ENCODE measurements around the gene PABPC1L2B.
"Not testable (repeated sequence)": the region's sequence is repeated elsewhere in the genome, so short reads cannot be mapped to it uniquely, and the experiment has no call there.

The PABPC1L2B gene

DNA sequence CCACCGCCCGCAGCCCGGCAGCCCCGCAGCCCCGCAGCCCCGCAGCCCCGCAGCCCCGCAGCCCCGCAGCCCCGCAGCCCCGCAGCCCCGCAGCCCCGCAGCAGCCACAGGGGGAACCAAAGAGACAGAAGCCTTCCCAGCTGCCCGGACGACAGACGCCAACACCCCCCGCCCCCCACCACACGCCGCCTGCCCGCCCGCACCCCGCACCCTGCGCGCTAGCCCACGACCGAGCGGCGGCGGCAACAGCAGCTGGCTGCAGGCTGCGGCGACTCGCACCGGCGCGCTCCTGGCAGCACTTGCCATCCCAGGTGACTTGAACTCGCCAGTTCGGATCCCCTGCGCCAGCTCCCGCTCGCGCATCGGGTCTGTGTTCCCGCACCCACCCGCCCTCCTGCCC lies at the start of gene PABPC1L2B:
Gene PABPC1L2B, plus strand, starts transcription at position 207 of the 400 bp plus-strand sequence. CDS start 704 bp downstream, outside the sequence.
- DNase-seq (ENCODE audit: low read depth); H3K4me3 ChIP-seq (ENCODE audit: low read length): not testable (repeated sequence)

DNA sequence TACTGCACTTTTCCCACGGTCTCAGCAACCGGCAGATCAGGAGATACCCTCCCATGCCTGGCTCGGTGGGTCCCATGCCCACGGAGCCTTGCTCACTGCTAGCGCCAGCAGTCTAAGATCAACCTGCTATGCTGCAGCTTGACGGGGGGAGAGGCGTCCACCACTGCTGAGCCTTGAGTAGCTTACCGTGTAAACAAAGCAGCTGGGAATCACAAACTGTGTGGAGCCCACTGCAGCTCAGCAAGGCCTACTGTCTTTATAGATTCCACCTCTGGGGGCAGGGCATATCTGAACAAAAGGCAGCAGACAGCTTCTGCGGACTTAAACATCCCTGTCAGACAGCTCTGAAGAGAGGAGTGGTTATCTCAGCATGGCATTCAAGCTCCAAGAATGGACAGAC lies 42.8 kb upstream of the PABPC1L2B start:
- H3K4me3 ChIP-seq (ENCODE audit: low read length); DNase-seq (ENCODE audit: low read depth): not testable (repeated sequence)

DNA sequence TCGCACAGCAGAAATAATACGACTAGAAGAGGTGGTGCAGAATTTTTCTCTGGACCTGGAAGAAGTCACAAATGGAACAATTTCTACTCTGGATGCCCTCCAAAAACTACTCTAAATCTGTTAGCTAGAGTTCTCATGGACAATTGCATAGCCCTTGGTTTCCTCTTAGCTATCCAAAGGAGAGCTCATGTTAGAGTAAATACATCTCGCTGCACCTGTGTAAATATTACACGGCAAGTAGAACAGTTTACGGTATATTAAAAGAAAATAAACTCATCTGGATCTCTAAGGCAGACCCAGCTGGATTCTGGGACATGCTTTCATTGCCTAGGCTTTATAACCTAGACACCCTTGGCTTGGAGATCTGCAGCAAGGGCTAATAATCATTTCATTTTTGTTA lies 30.9 kb upstream of the PABPC1L2B start:
- DNase-seq (ENCODE audit: low read depth); H3K4me3 ChIP-seq (ENCODE audit: low read length): not testable (repeated sequence)

DNA sequence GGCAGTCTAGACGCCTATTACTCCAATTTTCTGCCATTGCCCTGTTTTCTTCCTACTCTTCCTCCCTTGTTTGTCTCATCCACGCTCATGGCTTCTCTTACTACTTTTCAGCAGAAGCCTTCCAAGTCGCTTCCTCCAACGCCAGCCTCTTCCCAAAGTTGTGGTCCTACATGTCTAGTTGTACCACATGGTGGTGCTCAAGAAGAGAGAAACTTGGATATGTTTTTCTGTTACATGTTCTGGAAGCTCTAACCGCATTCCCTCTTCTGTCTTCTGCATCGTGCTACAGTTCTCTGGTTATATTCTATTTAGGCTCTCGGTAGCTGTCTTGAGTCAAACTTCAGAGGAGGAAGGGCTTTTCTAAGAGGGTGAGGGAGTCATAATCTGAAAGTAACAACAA lies 27.9 kb upstream of the PABPC1L2B start:
- DNase-seq (ENCODE audit: low read depth); H3K4me3 ChIP-seq (ENCODE audit: low read length): not testable (repeated sequence)

DNA sequence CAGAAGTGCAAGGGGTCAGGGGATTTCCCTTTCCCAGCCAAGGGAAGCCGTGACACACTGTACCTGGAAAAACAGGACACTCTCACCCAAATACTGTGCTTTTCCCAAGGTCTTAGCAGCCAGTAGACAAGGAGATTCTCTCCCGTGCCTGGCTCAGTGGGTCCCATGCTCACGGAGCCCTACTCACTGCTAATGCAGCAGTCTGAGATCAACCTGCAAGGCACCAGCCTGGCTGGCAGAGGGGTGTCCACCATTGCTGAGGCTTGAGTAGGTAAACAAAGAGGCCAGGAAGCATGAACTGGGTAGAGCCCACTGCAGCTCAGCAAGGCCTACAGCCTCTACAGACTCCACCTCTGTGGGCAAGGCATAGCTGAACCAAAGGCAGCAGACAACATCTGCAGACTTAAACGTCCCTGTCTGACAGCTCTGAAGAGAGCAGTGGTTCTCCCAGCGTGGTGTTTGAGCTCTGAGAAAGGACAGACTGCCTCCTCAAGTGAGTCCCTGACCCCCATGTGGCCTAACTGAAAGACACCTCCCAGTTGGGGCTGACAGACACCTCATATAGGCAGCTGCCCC lies 21.8 kb upstream of the PABPC1L2B start:
- DNase-seq (ENCODE audit: low read depth); H3K4me3 ChIP-seq (ENCODE audit: low read length): not testable (repeated sequence)

DNA sequence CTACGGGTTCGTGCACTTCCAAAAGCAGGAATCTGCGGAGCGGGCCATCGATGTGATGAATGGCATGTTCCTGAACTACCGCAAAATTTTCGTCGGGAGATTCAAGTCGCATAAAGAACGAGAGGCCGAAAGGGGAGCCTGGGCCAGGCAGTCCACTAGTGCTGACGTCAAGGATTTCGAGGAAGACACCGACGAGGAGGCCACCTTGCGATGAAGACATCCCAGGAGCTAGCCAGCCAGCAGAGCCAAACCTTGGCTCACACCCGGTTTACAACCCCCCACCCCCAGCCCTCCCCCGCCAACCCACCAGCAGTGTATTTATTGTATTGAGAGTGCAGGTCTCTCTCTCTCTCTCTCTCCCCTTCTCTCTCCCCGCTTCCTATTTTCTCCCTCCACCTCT lies 1.3 kb downstream of the PABPC1L2B start:
- not testable (repeated sequence) for H3K4me3 ChIP-seq (ENCODE audit: low read length); DNase-seq (ENCODE audit: low read depth)

DNA sequence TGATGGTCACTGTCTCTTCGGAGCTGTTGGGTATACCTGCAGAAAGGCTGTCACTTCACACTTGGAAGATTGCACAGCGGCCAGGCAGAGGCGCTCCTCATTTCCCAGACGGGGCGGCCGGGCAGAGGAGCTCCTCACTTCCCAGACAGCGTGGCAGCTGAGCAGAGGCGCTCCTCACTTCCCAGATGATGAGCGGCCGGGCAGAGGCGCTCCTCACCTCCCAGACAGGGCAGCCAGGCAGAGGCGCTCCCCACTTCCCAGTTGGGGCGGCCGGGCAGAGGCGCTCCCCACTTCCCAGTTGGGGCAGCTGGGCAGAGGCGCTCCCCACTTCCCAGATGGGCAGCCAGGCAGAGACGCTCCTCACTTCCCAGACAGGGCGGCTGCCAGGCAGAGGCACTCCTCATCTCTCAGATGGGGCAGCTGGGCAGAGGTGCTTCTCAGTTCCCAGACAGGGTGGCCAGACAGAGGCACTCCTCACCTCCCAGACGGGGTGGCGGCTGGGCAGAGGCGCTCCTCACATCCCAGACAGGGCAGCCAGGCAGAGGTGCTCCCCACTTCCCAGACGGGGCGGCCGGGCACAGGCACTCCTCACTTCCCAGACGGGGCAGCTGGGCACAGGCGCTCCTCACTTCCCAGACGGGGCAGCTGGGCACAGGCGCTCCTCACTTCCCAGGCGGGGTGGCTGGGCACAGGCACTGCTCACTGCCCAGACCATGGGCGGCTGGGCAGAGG lies 18.8 kb downstream of the PABPC1L2B start:
- no peak for DNase-seq (ENCODE audit: low read depth)
- TF ChIP-seq, protein P1, sequence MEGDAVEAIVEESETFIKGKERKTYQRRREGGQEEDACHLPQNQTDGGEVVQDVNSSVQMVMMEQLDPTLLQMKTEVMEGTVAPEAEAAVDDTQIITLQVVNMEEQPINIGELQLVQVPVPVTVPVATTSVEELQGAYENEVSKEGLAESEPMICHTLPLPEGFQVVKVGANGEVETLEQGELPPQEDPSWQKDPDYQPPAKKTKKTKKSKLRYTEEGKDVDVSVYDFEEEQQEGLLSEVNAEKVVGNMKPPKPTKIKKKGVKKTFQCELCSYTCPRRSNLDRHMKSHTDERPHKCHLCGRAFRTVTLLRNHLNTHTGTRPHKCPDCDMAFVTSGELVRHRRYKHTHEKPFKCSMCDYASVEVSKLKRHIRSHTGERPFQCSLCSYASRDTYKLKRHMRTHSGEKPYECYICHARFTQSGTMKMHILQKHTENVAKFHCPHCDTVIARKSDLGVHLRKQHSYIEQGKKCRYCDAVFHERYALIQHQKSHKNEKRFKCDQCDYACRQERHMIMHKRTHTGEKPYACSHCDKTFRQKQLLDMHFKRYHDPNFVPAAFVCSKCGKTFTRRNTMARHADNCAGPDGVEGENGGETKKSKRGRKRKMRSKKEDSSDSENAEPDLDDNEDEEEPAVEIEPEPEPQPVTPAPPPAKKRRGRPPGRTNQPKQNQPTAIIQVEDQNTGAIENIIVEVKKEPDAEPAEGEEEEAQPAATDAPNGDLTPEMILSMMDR (IDR thresholded peaks at IDR 0.05; ENCODE audit: insufficient read depth, low read depth, low read length, missing control alignments) = no peak
- no peak overlapping the region for H3K4me3 ChIP-seq (ENCODE audit: low read length)

DNA sequence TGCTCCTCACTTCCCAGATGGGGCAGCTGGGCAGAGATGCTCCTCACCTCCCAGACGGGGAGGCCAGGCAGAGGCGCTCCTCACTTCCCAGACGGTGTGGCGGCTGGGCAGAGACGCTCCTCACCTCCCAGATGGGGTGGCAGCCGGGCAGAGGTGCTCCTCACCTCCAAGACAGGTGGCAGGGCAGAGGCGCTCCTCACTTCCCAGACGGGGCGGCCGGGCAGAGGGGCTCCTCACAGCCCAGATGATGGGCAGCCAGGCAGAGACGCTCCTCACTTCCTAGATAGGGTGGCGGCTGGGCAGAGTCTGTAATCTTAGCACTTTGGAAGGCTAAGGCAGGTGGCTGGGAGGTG lies 19.3 kb downstream of the PABPC1L2B start:
- not testable (repeated sequence) for DNase-seq (ENCODE audit: low read depth); H3K4me3 ChIP-seq (ENCODE audit: low read length)

DNA sequence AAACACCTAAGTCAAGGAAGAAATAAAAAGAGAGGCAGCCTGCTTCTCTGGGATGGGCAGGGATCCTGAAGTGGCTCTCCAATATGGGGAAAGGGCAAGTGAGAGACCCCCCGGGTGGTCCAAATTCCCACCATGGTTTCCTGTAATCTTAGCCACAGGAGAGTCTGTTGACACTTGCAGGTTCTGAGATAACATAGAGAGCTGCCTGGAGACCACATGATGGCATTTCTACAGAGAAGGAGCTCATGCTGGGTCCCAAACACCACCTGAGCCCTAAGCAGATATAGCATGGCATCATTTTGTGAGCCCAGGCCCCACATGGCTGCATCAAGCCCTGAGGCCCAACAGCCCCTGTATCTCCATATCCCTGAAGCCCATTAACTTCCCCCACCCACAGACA lies 26.1 kb downstream of the PABPC1L2B start:
- TF ChIP-seq, protein P1 (IDR thresholded peaks at IDR 0.05; ENCODE audit: insufficient read depth, low read depth, low read length, missing control alignments) = no peak
- DNase-seq (ENCODE audit: low read depth) = no peak
- no peak overlapping the region for H3K4me3 ChIP-seq (ENCODE audit: low read length)

All from epithelial cell of esophagus (primary cell).